MM.1S (cell line): ENCODE measurements around the gene LRIG3.

Source experiments
- DNase-seq: peaks from one replicate; pipeline ENCODE4 v3.0.0-alpha.2; 2015
- H2AFZ ChIP-seq: fragments of 300-600 bp; sonication (generic); 2 replicates; pipeline ENCODE4 v1.6.0; 2016; ENCODE audit warnings: antibody characterized with exemption, low read length
- H3F3A ChIP-seq: fragments of 300-600 bp; sonication (generic); 2 replicates; pipeline ENCODE4 v1.6.1; 2016; ENCODE audit warnings: mild to moderate bottlenecking, antibody characterized with exemption, low read length, moderate library complexity, mixed read lengths; ENCODE audit not compliant: insufficient read depth
- H3K27ac ChIP-seq: fragments of 300-600 bp; sonication (generic); 2 replicates; pipeline ENCODE4 v1.5.1; 2016; ENCODE audit warnings: mild to moderate bottlenecking, low read length
- H3K27me3 ChIP-seq: fragments of 300-600 bp; sonication (generic); replicated peaks from 2 replicates; pipeline ENCODE4 v1.6.0; 2016; ENCODE audit warnings: low read length; ENCODE audit not compliant: insufficient read depth
- H3K36me3 ChIP-seq: fragments of 300-600 bp; sonication (generic); replicated peaks from 2 replicates; pipeline ENCODE4 v1.6.1; 2016; ENCODE audit warnings: mild to moderate bottlenecking, low read length, mixed read lengths; ENCODE audit not compliant: insufficient read depth
- H3K4me1 ChIP-seq: fragments of 300-600 bp; sonication (generic); 2 replicates; pipeline ENCODE4 v1.6.1; 2016; ENCODE audit warnings: low read length, mixed read lengths
- H3K4me2 ChIP-seq: fragments of 300-600 bp; sonication (generic); 2 replicates; pipeline ENCODE4 v1.6.0; 2016; ENCODE audit warnings: low read depth, low read length
- H3K4me3 ChIP-seq: fragments of 300-600 bp; sonication (generic); 2 replicates; pipeline ENCODE4 v1.5.1; 2016; ENCODE audit warnings: low read length, mixed read lengths
- H3K79me2 ChIP-seq: fragments of 300-600 bp; sonication (generic); 2 replicates; pipeline ENCODE4 v1.6.1; 2016; ENCODE audit warnings: mixed run types, low read length, mixed read lengths
- H3K9ac ChIP-seq: fragments of 300-600 bp; sonication (generic); 2 replicates; pipeline ENCODE4 v1.6.1; 2016; ENCODE audit warnings: low read length, mixed read lengths
- H3K9me2 ChIP-seq: fragments of 300-600 bp; sonication (generic); replicated peaks from 2 replicates; pipeline ENCODE4 v1.6.1; 2016; ENCODE audit warnings: mild to moderate bottlenecking, low read length, mixed read lengths; ENCODE audit not compliant: insufficient read depth
- H3K9me3 ChIP-seq: fragments of 300-600 bp; sonication (generic); replicated peaks from 2 replicates; pipeline ENCODE4 v1.6.1; 2016; ENCODE audit warnings: mild to moderate bottlenecking, low read length, mixed read lengths; ENCODE audit not compliant: insufficient read depth
- H4K20me1 ChIP-seq: fragments of 300-600 bp; sonication (generic); 2 replicates; pipeline ENCODE4 v1.6.1; 2016; ENCODE audit warnings: mild to moderate bottlenecking, low read length, moderate library complexity, mixed read lengths; ENCODE audit not compliant: insufficient read depth
- EZH2 ChIP-seq: fragments of 300-600 bp; sonication (generic); optimal IDR thresholded peaks from 2 replicates; pipeline ENCODE3; 2017; ENCODE audit warnings: low read depth, mild to moderate bottlenecking, antibody characterized with exemption, low read length, mixed read lengths
- EZH2phosphoT487 ChIP-seq: fragments of 300-600 bp; sonication (generic); IDR thresholded peaks from 2 replicates; pipeline ENCODE4 v1.6.1; 2018; ENCODE audit warnings: antibody characterized with exemption, low read length
- TF ChIP-seq, protein P1 (sequence below): fragments of 300-600 bp; sonication (generic); IDR thresholded peaks from 2 replicates; pipeline ENCODE4 v1.5.1; 2016; ENCODE audit warnings: antibody characterized with exemption, low read length, mixed read lengths

LRIG3 gene

DNA sequence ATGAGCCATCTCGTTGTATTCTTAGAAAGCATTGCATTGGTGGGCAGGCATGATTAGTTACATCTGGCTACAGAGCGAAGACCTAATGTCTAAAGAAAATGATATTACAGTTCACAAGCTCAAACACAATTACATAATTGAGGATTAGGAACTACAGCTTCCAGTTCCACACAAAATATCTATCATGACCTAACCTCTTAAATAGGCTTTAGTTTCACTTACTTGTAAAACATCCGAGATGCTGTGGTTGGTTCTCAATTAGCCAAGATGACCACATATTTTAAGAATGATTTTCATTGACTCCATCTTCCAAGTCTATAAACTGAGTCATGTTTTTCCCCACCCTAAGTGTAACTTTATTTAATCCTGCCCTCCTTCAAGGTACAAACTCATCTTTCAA is 69.5 kb downstream of the LRIG3 start:
- TF ChIP-seq EZH2phosphoT487 (no peak), EZH2 (no peak)
- TF ChIP-seq, protein P1, sequence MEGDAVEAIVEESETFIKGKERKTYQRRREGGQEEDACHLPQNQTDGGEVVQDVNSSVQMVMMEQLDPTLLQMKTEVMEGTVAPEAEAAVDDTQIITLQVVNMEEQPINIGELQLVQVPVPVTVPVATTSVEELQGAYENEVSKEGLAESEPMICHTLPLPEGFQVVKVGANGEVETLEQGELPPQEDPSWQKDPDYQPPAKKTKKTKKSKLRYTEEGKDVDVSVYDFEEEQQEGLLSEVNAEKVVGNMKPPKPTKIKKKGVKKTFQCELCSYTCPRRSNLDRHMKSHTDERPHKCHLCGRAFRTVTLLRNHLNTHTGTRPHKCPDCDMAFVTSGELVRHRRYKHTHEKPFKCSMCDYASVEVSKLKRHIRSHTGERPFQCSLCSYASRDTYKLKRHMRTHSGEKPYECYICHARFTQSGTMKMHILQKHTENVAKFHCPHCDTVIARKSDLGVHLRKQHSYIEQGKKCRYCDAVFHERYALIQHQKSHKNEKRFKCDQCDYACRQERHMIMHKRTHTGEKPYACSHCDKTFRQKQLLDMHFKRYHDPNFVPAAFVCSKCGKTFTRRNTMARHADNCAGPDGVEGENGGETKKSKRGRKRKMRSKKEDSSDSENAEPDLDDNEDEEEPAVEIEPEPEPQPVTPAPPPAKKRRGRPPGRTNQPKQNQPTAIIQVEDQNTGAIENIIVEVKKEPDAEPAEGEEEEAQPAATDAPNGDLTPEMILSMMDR, result no peak
- Histone ChIP-seq H3K36me3 (no peaks in the 10 kb centered on the region), H3K4me3 (no peak overlapping the region), H3K4me1 (no peaks in the 10 kb centered on the region), H4K20me1 (no peaks in the 10 kb centered on the region), H3F3A (no peaks in the 10 kb centered on the region), H3K27ac (no peak overlapping the region), H3K79me2 (no peaks in the 10 kb centered on the region), H3K9ac (no peak overlapping the region), H2AFZ (no peak overlapping the region), H3K9me3 (no peaks in the 10 kb centered on the region), H3K4me2 (no peak overlapping the region), H3K9me2 (no peaks in the 10 kb centered on the region), H3K27me3 (no peaks in the 10 kb centered on the region)
- no peak for DNase-seq

DNA sequence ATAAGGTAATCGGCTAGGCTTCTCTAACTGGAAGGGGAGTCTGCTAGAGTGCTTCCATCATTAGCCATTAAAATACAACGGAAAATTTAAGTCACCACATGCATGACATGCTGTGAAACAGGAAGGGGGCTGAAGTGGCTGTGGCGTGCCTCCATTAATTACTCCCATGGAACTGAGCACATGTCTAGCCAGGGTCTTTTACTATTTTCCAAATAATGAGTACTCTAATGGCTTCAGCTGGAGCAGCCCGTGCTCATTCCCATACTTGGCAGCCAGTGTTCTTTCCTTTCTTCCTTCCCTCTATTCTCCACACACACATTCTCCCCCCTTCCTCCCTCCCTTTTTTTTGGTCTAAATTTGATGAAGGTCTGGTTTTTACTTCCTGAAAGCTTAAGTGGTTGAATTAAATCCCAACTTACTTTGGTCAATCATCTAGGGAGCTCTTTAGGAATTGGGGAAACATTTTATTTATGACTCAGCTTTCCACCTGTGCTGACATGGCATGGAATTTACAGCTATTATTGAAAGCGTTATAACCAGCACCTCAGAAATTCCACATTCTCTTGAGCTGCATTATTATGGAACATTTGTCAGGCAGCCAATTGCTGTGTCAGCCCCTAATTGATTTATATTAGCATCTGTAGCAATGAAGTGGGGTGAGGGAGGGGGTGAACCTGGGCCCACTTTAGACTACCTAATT is 72.3 kb downstream of the LRIG3 start:
- H3K9ac ChIP-seq, result no peak overlapping the region
- H3K79me2 ChIP-seq, result no peaks in the 10 kb centered on the region
- no peak overlapping the region for H2AFZ ChIP-seq
- H3K4me1 ChIP-seq, result no peaks in the 10 kb centered on the region
- H3F3A ChIP-seq, result no peaks in the 10 kb centered on the region
- H3K9me3 ChIP-seq, result no peaks in the 10 kb centered on the region
- H3K27ac ChIP-seq, result no peak overlapping the region
- no peak overlapping the region for H3K4me2 ChIP-seq
- DNase-seq, result no peak
- H3K4me3 ChIP-seq, result no peak overlapping the region
- H4K20me1 ChIP-seq, result no peaks in the 10 kb centered on the region
- no peaks in the 10 kb centered on the region for H3K9me2 ChIP-seq
- H3K36me3 ChIP-seq, result no peaks in the 10 kb centered on the region
- TF ChIP-seq EZH2phosphoT487, result no peak
- TF ChIP-seq EZH2, result no peak
- TF ChIP-seq, protein P1, result no peak
- H3K27me3 ChIP-seq, result no peaks in the 10 kb centered on the region

DNA sequence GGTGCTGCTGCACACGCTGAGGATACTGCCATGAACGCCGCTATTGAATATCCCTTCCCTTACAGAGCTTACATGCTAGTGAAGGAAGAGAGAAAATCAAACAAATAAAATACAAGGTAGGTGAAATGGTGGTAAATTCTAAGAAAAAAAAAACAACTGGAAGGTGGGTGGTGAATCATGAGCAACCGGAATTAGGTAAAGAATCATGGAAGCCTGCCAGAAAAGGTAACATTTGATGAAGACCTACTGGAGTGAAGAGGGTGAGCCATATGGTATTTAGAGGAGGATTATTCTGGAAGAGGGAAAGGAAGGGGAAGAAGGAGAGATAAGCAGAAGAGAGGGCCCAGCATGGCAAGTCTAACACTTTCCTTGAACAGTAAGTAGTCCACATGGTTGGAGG is 76.1 kb downstream of the LRIG3 start:
- DNase-seq, result no peak
- no peak overlapping the region for H3K4me2 ChIP-seq
- no peaks in the 10 kb centered on the region for H3K4me1 ChIP-seq
- H2AFZ ChIP-seq, result no peak overlapping the region
- no peaks in the 10 kb centered on the region for H3K9me3 ChIP-seq
- H3K9ac ChIP-seq, result no peak overlapping the region
- no peaks in the 10 kb centered on the region for H3F3A ChIP-seq
- H3K79me2 ChIP-seq, result no peaks in the 10 kb centered on the region
- H3K27me3 ChIP-seq, result no peaks in the 10 kb centered on the region
- TF ChIP-seq EZH2phosphoT487 (no peak), EZH2 (no peak)
- TF ChIP-seq, protein P1, result no peak
- H3K27ac ChIP-seq, result no peak overlapping the region
- H3K36me3 ChIP-seq, result no peaks in the 10 kb centered on the region
- H4K20me1 ChIP-seq, result no peaks in the 10 kb centered on the region
- no peaks in the 10 kb centered on the region for H3K9me2 ChIP-seq
- no peak overlapping the region for H3K4me3 ChIP-seq
